OCI-LY7 (cell line): ENCODE measurements around the gene ITLN2. TPM values are rescaled to one million over a fixed set of nuclear protein-coding genes. Genes with fewer than 3 reads are reported as not detected.

ENCODE experiments used
- BruUV-seq: library from RNA; stranded (reverse); fragments of 400-500 nt; replicated peaks from 2 replicates; lab custom pipeline; 2021; lab: Mats Ljungman, UMichigan
- CTCF ChIA-PET: fragments of 300-600 bp; sonication (Branson Sonifier 250); formaldehyde crosslinking; loops from one replicate; lab custom pipeline; 2022; ENCODE audit warnings: antibody characterized with exemption; ENCODE audit not compliant: unreplicated experiment; lab: Charles Lee
- POLR2A ChIA-PET: fragments of 300-600 bp; sonication (Branson Sonifier 250); formaldehyde crosslinking; loops from one replicate; lab custom pipeline; 2022; ENCODE audit warnings: antibody characterized with exemption; lab: Charles Lee
- DNase-seq: peaks from one replicate; pipeline ENCODE4 v3.0.0-alpha.2; 2015; ENCODE audit warnings: low spot score
- H2AFZ ChIP-seq: fragments of 200-600 bp; sonication (generic), shearing (Covaris generic); 2 replicates; pipeline ENCODE4 v1.6.1; 2014; ENCODE audit warnings: mild to moderate bottlenecking, antibody characterized with exemption, low read length, moderate library complexity
- H3K27ac ChIP-seq: fragments of 200-600 bp; sonication (generic); 2 replicates; pipeline ENCODE4 v1.5.1; 2014; ENCODE audit warnings: mixed run types, low read depth, mild to moderate bottlenecking, moderate library complexity, low read length, inconsistent platforms; ENCODE audit not compliant: poor library complexity, severe bottlenecking
- H3K36me3 ChIP-seq: fragments of 200-600 bp; sonication (generic); 2 replicates; pipeline ENCODE4 v1.6.1; 2014; ENCODE audit warnings: mild to moderate bottlenecking, antibody characterized with exemption, low read length, moderate library complexity, mixed read lengths; ENCODE audit not compliant: insufficient read depth
- H3K4me1 ChIP-seq: fragments of 200-600 bp; sonication (generic); 2 replicates; pipeline ENCODE4 v1.5.1; 2014; ENCODE audit warnings: mild to moderate bottlenecking, low read length; ENCODE audit not compliant: insufficient read depth, poor library complexity, severe bottlenecking
- H3K4me2 ChIP-seq: fragments of 200-600 bp; sonication (generic); 2 replicates; pipeline ENCODE4 v1.6.1; 2014; ENCODE audit warnings: mild to moderate bottlenecking, low read length
- H3K4me3 ChIP-seq: fragments of 200-600 bp; sonication (generic); 2 replicates; pipeline ENCODE4 v1.5.1; 2014; ENCODE audit warnings: mild to moderate bottlenecking, low read depth, low read length; ENCODE audit not compliant: poor library complexity, severe bottlenecking
- H3K79me2 ChIP-seq: fragments of 200-600 bp; sonication (generic); 2 replicates; pipeline ENCODE4 v1.6.1; 2016; ENCODE audit warnings: low read depth, mild to moderate bottlenecking, low read length, moderate library complexity, mixed read lengths; ENCODE audit not compliant: insufficient read depth
- H3K9me2 ChIP-seq: fragments of 200-600 bp; sonication (generic); 2 replicates; pipeline ENCODE4 v1.6.1; 2016; ENCODE audit warnings: mild to moderate bottlenecking, low read length, mixed read lengths; ENCODE audit not compliant: insufficient read depth
- H3K9me3 ChIP-seq: fragments of 200-600 bp; sonication (generic); 2 replicates; pipeline ENCODE4 v1.6.1; 2014; ENCODE audit warnings: mild to moderate bottlenecking, mixed run types, low read length, mixed read lengths
- H4K20me1 ChIP-seq: fragments of 200-600 bp; sonication (generic); 2 replicates; pipeline ENCODE4 v1.6.1; 2014; ENCODE audit warnings: mild to moderate bottlenecking, antibody characterized with exemption, low read length, moderate library complexity, mixed read lengths; ENCODE audit not compliant: insufficient read depth
- EZH2phosphoT487 ChIP-seq: fragments of 200-600 bp; sonication (generic); IDR thresholded peaks from 2 replicates; pipeline ENCODE4 v1.6.1; 2018; ENCODE audit warnings: low read depth, borderline replicate concordance, mild to moderate bottlenecking, mixed run types, antibody characterized with exemption, low read length, moderate library complexity, mixed read lengths
- intact Hi-C: fragments of 100-400 bp; cut with micrococcal nuclease; formaldehyde crosslinking; loops from one replicate; pipeline ENCODE4 v1.10.0; 2022; ENCODE audit not compliant: unreplicated experiment
- total RNA-seq, 2 experiments: library from RNA; depleted of rRNA in 1 of 2; stranded (reverse); fragments of >200 nt in 1 of 2; shearing (Covaris generic) in 1 of 2; gene quantifications; 2 replicates each; pipeline ENCODE4 v1.2.3, GENCODE V29; 2014 to 2022
- TF ChIP-seq, protein P1 (sequence below): fragments of 200-600 bp; sonication (generic); conservative IDR thresholded peaks from 2 replicates; pipeline ENCODE4 v1.5.1; 2014; ENCODE audit warnings: mild to moderate bottlenecking, antibody characterized with exemption, low read length, moderate library complexity, mixed read lengths

The ITLN2 gene
- total RNA-seq, 2 experiments from 2014 or later = not detected

DNA sequence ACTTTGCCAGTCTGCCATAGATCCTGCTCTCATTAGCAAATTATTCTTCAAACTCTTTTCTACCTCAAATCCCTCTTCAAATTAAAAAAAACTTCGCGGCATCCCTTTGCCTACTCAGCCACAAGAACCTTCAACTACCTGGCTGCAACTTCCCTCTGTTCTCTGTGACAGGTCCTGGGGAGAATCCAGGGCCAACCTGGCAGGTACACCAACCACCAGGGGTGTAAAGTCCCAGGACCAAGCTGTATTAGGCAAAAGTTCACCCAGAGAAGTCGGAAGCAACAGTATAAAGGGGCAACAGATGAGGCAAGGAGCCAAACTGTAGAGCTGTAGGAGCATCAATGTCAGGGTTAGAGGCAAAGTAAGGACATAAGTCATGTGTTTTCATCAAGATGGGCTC, 18.3 kb upstream of the ITLN2 start:
- no peaks in the 10 kb centered on the region for H3K79me2 ChIP-seq
- DNase-seq = no peak
- H3K9me3 ChIP-seq = no peaks in the 10 kb centered on the region
- intact Hi-C loops = no loop called here
- ChIA-PET POLR2A (interaction anchor here (0.5 to 0.7 kb wide), 5 partner anchors 7 to 127 kb away, joined by 3 to 5 read pairs (median 4); no protein-coding TSS in a partner anchor), CTCF (no interaction called here)
- H3K9me2 ChIP-seq = no peaks in the 10 kb centered on the region
- no peaks in the 10 kb centered on the region for H4K20me1 ChIP-seq
- TF ChIP-seq EZH2phosphoT487 = no peak
- TF ChIP-seq, protein P1, sequence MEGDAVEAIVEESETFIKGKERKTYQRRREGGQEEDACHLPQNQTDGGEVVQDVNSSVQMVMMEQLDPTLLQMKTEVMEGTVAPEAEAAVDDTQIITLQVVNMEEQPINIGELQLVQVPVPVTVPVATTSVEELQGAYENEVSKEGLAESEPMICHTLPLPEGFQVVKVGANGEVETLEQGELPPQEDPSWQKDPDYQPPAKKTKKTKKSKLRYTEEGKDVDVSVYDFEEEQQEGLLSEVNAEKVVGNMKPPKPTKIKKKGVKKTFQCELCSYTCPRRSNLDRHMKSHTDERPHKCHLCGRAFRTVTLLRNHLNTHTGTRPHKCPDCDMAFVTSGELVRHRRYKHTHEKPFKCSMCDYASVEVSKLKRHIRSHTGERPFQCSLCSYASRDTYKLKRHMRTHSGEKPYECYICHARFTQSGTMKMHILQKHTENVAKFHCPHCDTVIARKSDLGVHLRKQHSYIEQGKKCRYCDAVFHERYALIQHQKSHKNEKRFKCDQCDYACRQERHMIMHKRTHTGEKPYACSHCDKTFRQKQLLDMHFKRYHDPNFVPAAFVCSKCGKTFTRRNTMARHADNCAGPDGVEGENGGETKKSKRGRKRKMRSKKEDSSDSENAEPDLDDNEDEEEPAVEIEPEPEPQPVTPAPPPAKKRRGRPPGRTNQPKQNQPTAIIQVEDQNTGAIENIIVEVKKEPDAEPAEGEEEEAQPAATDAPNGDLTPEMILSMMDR = no peak
- no peak overlapping the region for H3K4me3 ChIP-seq
- no peaks in the 10 kb centered on the region for H3K4me1 ChIP-seq
- BruUV-seq = no TSS peak
- no peak overlapping the region for H2AFZ ChIP-seq
- no peak overlapping the region for H3K27ac ChIP-seq
- no peak overlapping the region for H3K4me2 ChIP-seq
- no peaks in the 10 kb centered on the region for H3K36me3 ChIP-seq

- Histone ChIP-seq H3K4me2 (no peak overlapping the region), H3K9me3 (no peaks in the 10 kb centered on the region), H3K36me3 (no peaks in the 10 kb centered on the region), H3K4me1 (no peaks in the 10 kb centered on the region), H3K9me2 (no peaks in the 10 kb centered on the region), H3K4me3 (no peak overlapping the region), H2AFZ (no peak overlapping the region), H3K79me2 (no peaks in the 10 kb centered on the region), H3K27ac (no peak overlapping the region), H4K20me1 (no peaks in the 10 kb centered on the region)
- CTCF ChIA-PET = no interaction called here
- intact Hi-C loops = no loop called here
- TF ChIP-seq, protein P1 = no peak
- no peak for TF ChIP-seq EZH2phosphoT487
- DNase-seq = no peak
- POLR2A ChIA-PET = no interaction called here
- BruUV-seq = no TSS peak
These were observed 17.0 kb upstream of the ITLN2 start for GRCh38 chr1:160971618-160972056.

DNA sequence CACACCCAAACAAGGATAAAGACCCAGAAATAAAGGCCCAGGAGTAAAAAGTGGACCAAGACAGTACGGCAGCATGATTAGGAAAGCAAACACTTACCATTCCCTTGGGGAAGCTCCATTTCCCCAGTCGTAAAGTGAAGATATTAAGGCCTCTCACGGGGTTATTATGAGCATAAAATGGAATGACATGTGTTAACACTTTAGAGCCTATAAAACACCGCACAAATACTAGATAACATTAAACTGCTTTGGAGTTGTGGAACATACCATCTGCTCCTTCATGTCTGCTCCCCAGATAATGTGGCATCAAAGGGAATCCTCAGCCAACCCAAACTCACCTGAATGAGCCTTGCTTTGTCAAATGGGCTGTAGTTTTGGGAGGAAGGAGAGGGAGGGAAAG, 8.9 kb upstream of the ITLN2 start:
- no peaks in the 10 kb centered on the region for H3K9me2 ChIP-seq
- no TSS peak for BruUV-seq
- no peaks in the 10 kb centered on the region for H3K79me2 ChIP-seq
- POLR2A ChIA-PET = interaction anchor here (0.7 kb wide), 1 partner anchor 13 kb away, joined by 3 read pairs; no protein-coding TSS in a partner anchor
- H3K4me1 ChIP-seq = no peaks in the 10 kb centered on the region
- H3K36me3 ChIP-seq = no peaks in the 10 kb centered on the region
- H2AFZ ChIP-seq = no peak overlapping the region
- TF ChIP-seq, protein P1 = no peak
- no peak for TF ChIP-seq EZH2phosphoT487
- no peak overlapping the region for H3K4me3 ChIP-seq
- CTCF ChIA-PET = no interaction called here
- DNase-seq = no peak
- intact Hi-C loops = no loop called here
- no peaks in the 10 kb centered on the region for H4K20me1 ChIP-seq
- no peaks in the 10 kb centered on the region for H3K9me3 ChIP-seq
- no peak overlapping the region for H3K4me2 ChIP-seq
- H3K27ac ChIP-seq = no peak overlapping the region
